Spleen (tissue), 7 donors: ENCODE data around the gene OR2A2.

Source experiments
- POLR2A ChIP-seq, 3 donors: fragments of 450-650 bp; IDR thresholded peaks; one replicate each; pipeline ENCODE4 v1.5.1; 2017; ENCODE audit warnings: antibody characterized with exemption in 3 of 3, mild to moderate bottlenecking in 1 of 3
- POLR2AphosphoS5 ChIP-seq, 3 donors: sonication (generic); formaldehyde crosslinking; IDR thresholded peaks; one replicate each; pipeline ENCODE4 v1.5.1; 2017; ENCODE audit warnings: antibody characterized with exemption in 3 of 3
- TF ChIP-seq, protein P1 (sequence below), 11 experiments: fragments of 200-600 bp in 7 of 11; fragments of 450-650 bp in 4 of 11; sonication (generic) in 4 of 11; IDR thresholded peaks in 8 of 11; conservative IDR thresholded peaks in 3 of 11; 1 replicate in 7 of 11; 2 replicates in 4 of 11; pipeline versions ENCODE4 v1.4.0 to v1.8.0; 2016 to 2021; ENCODE audit warnings: antibody characterized with exemption in 11 of 11, inconsistent platforms in 4 of 11, mild to moderate bottlenecking in 1 of 11
- donor health status: DM: no; HTN: no; CAD: no; lungs with moderate emphysema.
- donor health status: DM: no; HTN: no; CAD: no.
- donor health status: DM: no; HTN: no; CAD: no.

DNA sequence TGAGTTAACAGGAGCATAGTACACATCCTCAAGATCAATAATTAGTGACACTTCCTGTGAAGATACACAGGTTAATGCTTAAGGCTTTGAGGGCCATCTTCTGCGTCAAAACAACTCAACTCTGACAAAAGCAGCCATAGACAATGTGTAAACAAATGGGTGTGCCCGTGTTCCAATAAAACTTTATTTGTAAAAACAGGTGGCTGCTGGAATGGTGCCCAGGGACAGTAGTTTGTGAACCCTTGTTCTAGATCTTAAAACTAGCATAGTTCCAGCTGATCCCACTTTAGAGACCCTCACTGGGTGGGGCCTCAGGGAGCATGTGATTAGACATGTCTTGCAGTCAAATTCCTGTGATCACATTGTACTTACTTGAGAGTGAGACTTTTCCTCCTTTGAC lies 21.3 kb downstream of the OR2A2 start:
- TF ChIP-seq, protein P1, sequence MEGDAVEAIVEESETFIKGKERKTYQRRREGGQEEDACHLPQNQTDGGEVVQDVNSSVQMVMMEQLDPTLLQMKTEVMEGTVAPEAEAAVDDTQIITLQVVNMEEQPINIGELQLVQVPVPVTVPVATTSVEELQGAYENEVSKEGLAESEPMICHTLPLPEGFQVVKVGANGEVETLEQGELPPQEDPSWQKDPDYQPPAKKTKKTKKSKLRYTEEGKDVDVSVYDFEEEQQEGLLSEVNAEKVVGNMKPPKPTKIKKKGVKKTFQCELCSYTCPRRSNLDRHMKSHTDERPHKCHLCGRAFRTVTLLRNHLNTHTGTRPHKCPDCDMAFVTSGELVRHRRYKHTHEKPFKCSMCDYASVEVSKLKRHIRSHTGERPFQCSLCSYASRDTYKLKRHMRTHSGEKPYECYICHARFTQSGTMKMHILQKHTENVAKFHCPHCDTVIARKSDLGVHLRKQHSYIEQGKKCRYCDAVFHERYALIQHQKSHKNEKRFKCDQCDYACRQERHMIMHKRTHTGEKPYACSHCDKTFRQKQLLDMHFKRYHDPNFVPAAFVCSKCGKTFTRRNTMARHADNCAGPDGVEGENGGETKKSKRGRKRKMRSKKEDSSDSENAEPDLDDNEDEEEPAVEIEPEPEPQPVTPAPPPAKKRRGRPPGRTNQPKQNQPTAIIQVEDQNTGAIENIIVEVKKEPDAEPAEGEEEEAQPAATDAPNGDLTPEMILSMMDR (IDR thresholded peaks at IDR 0.05 in 8 of 11, conservative IDR thresholded peaks at IDR 0.05 in 3 of 11), result no peak
- TF ChIP-seq POLR2AphosphoS5 (IDR thresholded peaks at IDR 0.05), result no peak
- no peak for TF ChIP-seq POLR2A (IDR thresholded peaks at IDR 0.05)
